ENCODE results near the gene ARID1B.

DNA sequence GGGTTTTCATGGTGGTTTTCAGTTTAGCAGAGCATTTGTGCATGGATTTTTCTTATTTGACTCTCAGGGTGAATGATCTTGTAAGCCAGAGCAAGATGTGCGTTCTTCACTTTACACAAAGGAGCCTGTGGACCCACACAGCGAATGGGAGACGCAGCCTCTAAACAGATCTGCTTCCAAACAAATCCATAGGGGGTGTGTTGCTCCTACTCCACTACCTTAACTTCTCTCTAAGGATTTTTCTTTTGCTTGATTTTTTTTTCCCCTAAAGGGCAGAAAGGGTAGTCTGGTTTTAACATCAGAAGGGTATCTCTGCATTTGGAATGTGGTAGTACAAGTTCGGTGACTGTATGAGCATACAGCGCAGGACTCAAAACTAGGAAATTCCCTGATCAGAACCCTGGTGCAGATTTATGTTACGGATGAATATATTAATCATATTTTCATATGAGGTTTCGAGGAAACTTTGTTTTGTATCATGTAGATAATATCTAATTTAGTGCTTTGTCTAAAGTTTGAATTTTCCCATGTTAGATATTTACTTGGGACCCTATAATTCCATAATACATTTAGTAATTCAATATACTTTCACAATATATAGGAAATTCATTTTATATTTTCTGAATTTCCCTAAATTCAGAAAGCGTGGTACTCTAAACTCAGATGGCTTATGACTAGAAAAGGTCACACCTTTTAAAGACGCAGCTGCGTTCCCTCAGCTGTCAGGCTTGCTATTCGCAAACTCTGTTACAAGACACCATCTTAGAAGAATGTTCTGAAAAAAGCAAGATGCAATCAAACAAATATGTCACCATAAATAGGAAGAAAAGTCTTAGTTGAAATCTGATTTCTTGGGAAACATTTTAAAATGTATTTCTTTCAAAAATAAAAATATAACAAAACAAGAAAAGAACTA lies 349.3 kb downstream of the ARID1B start:
- TF ChIP-seq EZH2 (IDR thresholded peaks at IDR 0.05; ENCODE audit: borderline replicate concordance, low read depth, low read length, severe bottlenecking), result no peak
- TF ChIP-seq, protein P1, sequence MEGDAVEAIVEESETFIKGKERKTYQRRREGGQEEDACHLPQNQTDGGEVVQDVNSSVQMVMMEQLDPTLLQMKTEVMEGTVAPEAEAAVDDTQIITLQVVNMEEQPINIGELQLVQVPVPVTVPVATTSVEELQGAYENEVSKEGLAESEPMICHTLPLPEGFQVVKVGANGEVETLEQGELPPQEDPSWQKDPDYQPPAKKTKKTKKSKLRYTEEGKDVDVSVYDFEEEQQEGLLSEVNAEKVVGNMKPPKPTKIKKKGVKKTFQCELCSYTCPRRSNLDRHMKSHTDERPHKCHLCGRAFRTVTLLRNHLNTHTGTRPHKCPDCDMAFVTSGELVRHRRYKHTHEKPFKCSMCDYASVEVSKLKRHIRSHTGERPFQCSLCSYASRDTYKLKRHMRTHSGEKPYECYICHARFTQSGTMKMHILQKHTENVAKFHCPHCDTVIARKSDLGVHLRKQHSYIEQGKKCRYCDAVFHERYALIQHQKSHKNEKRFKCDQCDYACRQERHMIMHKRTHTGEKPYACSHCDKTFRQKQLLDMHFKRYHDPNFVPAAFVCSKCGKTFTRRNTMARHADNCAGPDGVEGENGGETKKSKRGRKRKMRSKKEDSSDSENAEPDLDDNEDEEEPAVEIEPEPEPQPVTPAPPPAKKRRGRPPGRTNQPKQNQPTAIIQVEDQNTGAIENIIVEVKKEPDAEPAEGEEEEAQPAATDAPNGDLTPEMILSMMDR (IDR thresholded peaks at IDR 0.05; ENCODE audit: borderline replicate concordance, extremely low read depth, low read length, poor library complexity, severe bottlenecking), result no peak

Data from DND-41 (cell line).